ENCODE measurements around the gene PDE4B.

The PDE4B gene

GRCh38 chr1:66285618-66286270, 493.0 kb downstream of the PDE4B start:
- DNase-seq (ENCODE audit: low read depth) = no peak

GRCh38 chr1:66286307-66286706, 493.6 kb downstream of the PDE4B start:
- DNase-seq (ENCODE audit: low read depth) = no peak

- DNase-seq (ENCODE audit: low read depth) = no peak
Measured at GRCh38 chr1:66288048-66288447, 495.4 kb downstream of the PDE4B start.

- DNase-seq (ENCODE audit: low read depth) = no peak
Measured at GRCh38 chr1:66290761-66291530, 498.3 kb downstream of the PDE4B start.

GRCh38 chr1:66291531-66291864, 498.8 kb downstream of the PDE4B start:
- DNase-seq (ENCODE audit: low read depth) = no peak

- no peak for DNase-seq (ENCODE audit: low read depth)
Measured at GRCh38 chr1:66292305-66292704, 499.6 kb downstream of the PDE4B start.

GRCh38 chr1:66292944-66293343, 500.2 kb downstream of the PDE4B start:
- no peak for DNase-seq (ENCODE audit: low read depth)

- no peak for DNase-seq (ENCODE audit: low read depth)
Measured at GRCh38 chr1:66294707-66295370, 502.1 kb downstream of the PDE4B start.

- DNase-seq (ENCODE audit: low read depth) = no peak
Measured at GRCh38 chr1:66295803-66296202, 503.1 kb downstream of the PDE4B start.

- no peak for DNase-seq (ENCODE audit: low read depth)
Measured at GRCh38 chr1:66296370-66296769, 503.7 kb downstream of the PDE4B start.

- DNase-seq (ENCODE audit: low read depth) = no peak
Measured at GRCh38 chr1:66296951-66297350, 504.3 kb downstream of the PDE4B start.

- DNase-seq (ENCODE audit: low read depth) = no peak
Measured at GRCh38 chr1:66298464-66298863, 505.8 kb downstream of the PDE4B start.

GRCh38 chr1:66300280-66300971, 507.7 kb downstream of the PDE4B start:
- no peak for DNase-seq (ENCODE audit: low read depth)

- DNase-seq (ENCODE audit: low read depth) = no peak
Measured at GRCh38 chr1:66300972-66301451, 508.3 kb downstream of the PDE4B start.

GRCh38 chr1:66302184-66302742, 509.6 kb downstream of the PDE4B start:
- DNase-seq (ENCODE audit: low read depth) = no peak

GRCh38 chr1:66302815-66303214, 510.1 kb downstream of the PDE4B start:
- DNase-seq (ENCODE audit: low read depth) = no peak

- DNase-seq (ENCODE audit: low read depth) = no peak
Measured at GRCh38 chr1:66303646-66304045, 511.0 kb downstream of the PDE4B start.

- DNase-seq (ENCODE audit: low read depth) = no peak
Measured at GRCh38 chr1:66304128-66304527, 511.4 kb downstream of the PDE4B start.

- no peak for DNase-seq (ENCODE audit: low read depth)
Measured at GRCh38 chr1:66305927-66306326, 513.2 kb downstream of the PDE4B start.

GRCh38 chr1:66309006-66309741, 516.5 kb downstream of the PDE4B start:
- no peak for DNase-seq (ENCODE audit: low read depth)

- no peak for DNase-seq (ENCODE audit: low read depth)
Measured at GRCh38 chr1:66311092-66311491, 518.4 kb downstream of the PDE4B start.
